GM21447 (cell line): ENCODE data around the gene OLA1.

Experiments used
- ATAC-seq: cut with Tn5 transposase; IDR thresholded peaks from one replicate; pipeline ENCODE4 v1.9.1; 2021; ENCODE audit not compliant: unreplicated experiment

OLA1 gene

DNA sequence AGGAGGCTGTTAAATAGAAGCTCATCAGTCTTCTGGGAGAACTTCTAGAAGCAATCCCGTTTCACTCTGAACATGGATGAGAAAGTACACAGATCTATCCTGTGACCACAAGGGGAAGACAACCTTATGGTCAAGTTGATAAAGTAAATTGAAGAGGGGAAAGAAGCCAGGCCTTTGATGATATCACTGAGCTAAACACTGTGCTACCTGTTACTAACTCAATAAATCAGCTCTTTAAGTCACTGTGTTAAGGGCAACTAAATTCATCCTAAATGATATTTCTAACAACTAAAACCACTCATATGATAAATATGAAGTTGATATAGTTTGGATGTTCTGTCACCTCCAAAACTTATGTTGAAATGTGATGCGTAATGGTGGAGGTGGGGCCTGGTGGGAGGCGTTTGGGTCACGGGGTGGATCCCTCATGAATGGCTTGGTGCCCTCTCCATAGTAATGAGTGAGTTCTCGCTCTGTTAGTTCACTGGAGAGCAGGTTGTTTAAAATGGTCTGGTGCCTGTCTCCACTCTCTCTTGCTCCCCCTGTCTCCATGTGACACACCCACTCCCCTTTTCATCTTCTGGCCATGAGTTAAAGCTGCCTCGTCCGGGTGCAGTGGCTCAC, 23.6 kb downstream of the OLA1 start:
- ATAC-seq = no peak

- no peak for ATAC-seq
Measured at GRCh38 chr2:174224125-174224524, 24.2 kb downstream of the OLA1 start.

GRCh38 chr2:174223388-174223787, 24.9 kb downstream of the OLA1 start:
- ATAC-seq = no peak

DNA sequence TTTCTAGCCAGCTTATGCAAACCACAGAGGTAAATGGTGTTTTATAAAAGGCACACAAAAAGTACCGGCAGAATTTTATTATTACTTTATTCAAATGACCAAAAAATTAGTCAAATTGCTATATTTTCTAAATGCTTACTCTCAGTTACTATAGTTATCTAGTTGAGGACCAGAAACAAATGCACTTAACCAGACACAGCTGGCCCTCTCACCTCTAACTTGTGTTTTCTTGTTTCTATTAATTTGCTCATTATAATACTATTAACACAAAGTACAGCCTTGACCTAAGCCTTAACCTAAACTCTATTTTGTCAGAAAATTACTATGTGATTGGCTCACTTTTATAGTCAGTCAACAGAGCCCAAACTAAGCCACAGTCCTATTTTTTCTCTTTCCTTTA, 26.2 kb downstream of the OLA1 start:
- no peak for ATAC-seq

DNA sequence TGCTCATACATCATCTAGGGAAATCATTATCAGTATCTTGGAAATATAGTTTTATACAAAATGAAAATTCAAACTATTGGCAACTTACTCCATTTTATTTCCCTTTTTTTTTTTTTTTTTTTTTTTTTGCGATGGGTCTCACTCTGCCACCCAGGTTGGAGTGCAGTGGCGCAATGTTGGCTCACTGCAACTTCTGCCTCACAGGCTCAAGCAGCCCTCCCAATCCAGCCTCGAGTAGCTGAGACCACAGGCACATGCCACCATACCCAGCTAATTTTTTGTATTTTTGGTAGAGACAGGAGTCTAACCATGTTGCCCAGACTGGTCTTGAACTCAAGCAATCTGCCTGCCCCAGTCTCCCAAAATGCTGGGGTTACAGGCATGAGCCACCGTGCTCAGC, 29.0 kb downstream of the OLA1 start:
- ATAC-seq = no peak

DNA sequence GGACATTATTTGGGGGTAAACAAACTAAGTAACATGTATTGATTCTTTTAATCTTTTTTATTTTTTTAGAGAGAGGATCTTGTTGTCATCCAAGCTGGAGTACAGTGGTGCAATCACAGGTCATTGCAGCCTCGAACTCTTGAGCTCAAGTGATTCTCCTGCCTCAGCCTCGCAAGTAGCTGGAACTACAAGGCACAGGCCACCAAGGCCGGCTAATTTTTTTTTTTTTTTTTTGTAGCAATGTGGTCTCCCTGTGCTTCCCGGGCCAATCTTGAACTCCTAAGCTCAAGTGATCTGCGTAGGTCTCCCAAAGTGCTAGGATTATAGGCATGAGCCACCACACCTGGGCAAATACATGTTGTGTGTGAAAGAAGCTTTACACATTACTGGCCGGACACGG, 29.6 kb downstream of the OLA1 start:
- no peak for ATAC-seq

GRCh38 chr2:174217869-174218268, 30.5 kb downstream of the OLA1 start:
- no peak for ATAC-seq

DNA sequence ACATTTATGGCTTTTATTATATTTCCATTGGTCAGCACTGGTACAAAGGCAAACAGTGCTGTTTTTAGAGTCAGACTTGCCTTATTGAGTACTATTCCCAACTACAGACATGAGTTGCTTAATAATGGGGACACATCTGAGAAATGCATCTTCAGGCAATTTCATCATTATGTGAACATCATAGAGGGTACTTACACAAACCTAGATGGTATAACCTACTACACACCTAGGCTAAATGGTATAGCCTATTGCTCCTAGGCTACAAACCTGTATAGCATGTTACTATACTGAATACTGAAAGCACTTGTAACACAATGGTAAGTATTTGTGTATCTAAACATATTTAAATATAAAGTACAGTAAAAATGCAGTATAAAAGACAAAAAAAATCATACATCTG, 36.4 kb downstream of the OLA1 start:
- ATAC-seq = no peak

DNA sequence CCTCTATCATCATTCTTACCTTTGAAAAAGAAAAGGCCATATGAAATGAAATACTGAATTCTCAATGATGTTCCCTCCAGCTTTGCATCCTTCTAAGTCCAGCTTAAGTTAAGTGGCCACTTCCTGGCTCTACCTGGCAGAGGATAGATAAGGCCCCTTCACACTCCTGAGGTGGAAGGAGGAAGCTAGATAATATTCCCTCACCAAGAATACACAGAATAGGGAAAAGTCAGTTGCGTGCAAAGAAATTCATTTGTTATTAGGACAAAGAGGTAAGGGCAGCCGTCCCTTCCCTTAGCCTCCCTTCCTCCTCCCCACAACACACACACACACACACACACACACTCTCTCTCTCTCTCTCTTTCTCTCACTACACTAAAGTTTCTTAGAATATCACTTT, 37.5 kb downstream of the OLA1 start:
- ATAC-seq = no peak

GRCh38 chr2:174209325-174209724, 39.0 kb downstream of the OLA1 start:
- no peak for ATAC-seq

- ATAC-seq = no peak
Measured at GRCh38 chr2:174208026-174208425, 40.3 kb downstream of the OLA1 start.

GRCh38 chr2:174205562-174205961, 42.8 kb downstream of the OLA1 start:
- no peak for ATAC-seq

GRCh38 chr2:174202188-174202587, 46.1 kb downstream of the OLA1 start:
- ATAC-seq = no peak

- no peak for ATAC-seq
Measured at GRCh38 chr2:174198846-174199564, 49.3 kb downstream of the OLA1 start.

DNA sequence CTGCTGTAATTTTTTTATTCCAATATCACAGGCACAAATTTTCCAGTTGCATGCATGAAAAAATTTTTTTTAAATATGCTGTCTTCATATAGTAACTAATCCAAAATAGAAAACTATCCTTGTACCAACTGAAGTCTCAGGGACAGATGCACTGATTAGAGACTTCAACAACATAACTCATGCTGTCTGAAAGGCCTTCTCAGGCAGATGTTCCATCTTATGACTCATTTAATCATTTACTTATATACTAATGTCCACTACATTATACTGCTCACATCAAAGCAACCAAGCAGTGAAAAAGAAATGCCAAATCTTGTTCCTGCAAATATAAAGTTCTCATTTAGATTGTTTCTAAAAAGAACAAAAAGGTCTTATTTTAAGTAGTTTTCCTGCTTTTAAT, 53.1 kb downstream of the OLA1 start:
- no peak for ATAC-seq

- ATAC-seq = no peak
Measured at GRCh38 chr2:174193737-174194136, 54.6 kb downstream of the OLA1 start.

DNA sequence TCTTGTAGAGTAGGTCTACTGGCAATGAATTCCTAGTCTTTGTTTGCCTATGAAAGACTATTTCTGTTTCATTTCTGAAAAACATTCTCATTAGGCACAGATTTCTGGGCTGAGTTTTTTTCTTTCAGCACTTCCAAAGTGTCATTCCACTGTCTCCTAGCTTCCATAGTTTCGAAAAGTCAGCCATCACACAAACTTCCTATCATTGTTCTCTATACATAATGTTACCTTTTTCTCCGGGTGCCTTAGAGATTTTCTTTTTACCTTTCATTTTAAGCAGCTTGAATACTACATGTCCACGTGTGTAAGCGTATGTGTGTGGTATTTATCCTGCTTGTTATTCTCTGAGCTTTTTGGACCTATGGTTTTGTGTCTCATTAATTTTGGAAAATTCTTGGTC, 55.7 kb downstream of the OLA1 start:
- ATAC-seq = no peak

GRCh38 chr2:174191342-174192074, 56.8 kb downstream of the OLA1 start:
- no peak for ATAC-seq

- no peak for ATAC-seq
Measured at GRCh38 chr2:174184915-174185314, 63.4 kb downstream of the OLA1 start.

GRCh38 chr2:174184504-174184903, 63.8 kb downstream of the OLA1 start:
- no peak for ATAC-seq

- no peak for ATAC-seq
Measured at GRCh38 chr2:174183076-174183475, 65.3 kb downstream of the OLA1 start.

DNA sequence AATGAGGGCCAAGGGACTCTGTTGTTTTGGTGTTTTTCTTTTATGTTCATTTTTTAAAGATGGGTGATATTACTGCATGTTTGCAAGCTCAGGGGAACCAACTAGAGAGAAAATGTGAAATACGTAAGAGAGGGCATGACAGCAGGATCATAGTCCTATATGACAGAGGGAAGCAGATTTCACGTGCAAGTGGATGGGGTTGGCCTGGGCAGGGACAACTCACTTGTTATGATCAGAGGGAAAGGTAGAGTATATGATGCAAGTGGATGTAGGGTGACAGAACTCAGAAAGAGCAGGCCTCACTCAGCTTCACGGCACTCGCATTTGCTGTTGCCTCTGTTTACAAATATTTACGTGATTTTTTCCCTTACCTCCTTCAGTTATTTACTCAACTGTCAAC, 67.0 kb downstream of the OLA1 start:
- no peak for ATAC-seq
